SK-N-SH (cell line): ENCODE measurements around the gene PDE9A. TPM values are rescaled to one million over a fixed set of nuclear protein-coding genes. Genes with fewer than 3 reads are reported as not detected.

Experiments used
- CTCF ChIA-PET: fragments of 300-600, 350-600 bp; formaldehyde crosslinking; extraction: SDS; loops from one replicate; lab custom pipeline; 2021; lab: Yijun Ruan, JAX
- POLR2A ChIA-PET: fragments of 350-600 bp; sonication (Branson Sonifier 250); formaldehyde crosslinking; extraction: SDS; loops from one replicate; lab custom pipeline; 2020; ENCODE audit warnings: antibody characterized with exemption, inconsistent platforms; lab: Yijun Ruan, JAX
- DNase-seq: peaks from one replicate; pipeline ENCODE4 v3.0.0; 2012
- H2AFZ ChIP-seq: fragments of 200-600 bp; sonication (generic); 2 replicates; pipeline ENCODE4 v1.8.1; 2016; ENCODE audit warnings: antibody characterized with exemption, mild to moderate bottlenecking, low read depth
- H3F3A ChIP-seq: fragments of 200-600 bp; sonication (generic); replicated peaks from 2 replicates; pipeline ENCODE3; 2016; ENCODE audit warnings: antibody characterized with exemption, mild to moderate bottlenecking; ENCODE audit not compliant: insufficient read depth
- H3K27ac ChIP-seq, 2 experiments: fragments of 200-500 bp in 1 of 2; fragments of 200-600 bp in 1 of 2; sonication (Bioruptor generic) in 1 of 2; sonication (generic), shearing (Covaris generic) in 1 of 2; 2 replicates each; pipeline versions ENCODE4 v1.5.1 to v1.6.1; 2014 to 2016; ENCODE audit warnings: low read depth in 2 of 2, inconsistent platforms in 1 of 2, low read length in 1 of 2, mild to moderate bottlenecking in 1 of 2, mixed read lengths in 1 of 2
- H3K27me3 ChIP-seq: fragments of 200-600 bp; sonication (generic), shearing (Covaris generic); 2 replicates; pipeline ENCODE4 v1.6.1; 2016; ENCODE audit warnings: mixed run types; ENCODE audit not compliant: insufficient read depth
- H3K36me3 ChIP-seq, 2 experiments: fragments of 200-500 bp in 1 of 2; fragments of 200-600 bp in 1 of 2; sonication (Bioruptor generic) in 1 of 2; sonication (generic) in 1 of 2; replicated peaks in 1 of 2; 2 replicates each; pipeline versions ENCODE3 to v1.5.1; 2014 to 2016; ENCODE audit warnings: low read length in 1 of 2, mild to moderate bottlenecking in 1 of 2; ENCODE audit not compliant: insufficient read depth in 2 of 2, control insufficient read depth in 1 of 2
- H3K4me1 ChIP-seq, 2 experiments: fragments of 200-500 bp in 1 of 2; fragments of 200-600 bp in 1 of 2; sonication (Bioruptor generic) in 1 of 2; sonication (generic), shearing (Covaris generic) in 1 of 2; 2 replicates each; pipeline versions ENCODE4 v1.5.1 to v1.6.1; 2014 to 2016; ENCODE audit warnings: low read depth in 1 of 2, low read length in 1 of 2, mixed run types in 1 of 2; ENCODE audit not compliant: insufficient read depth in 2 of 2, control insufficient read depth in 1 of 2
- H3K4me2 ChIP-seq: fragments of 200-600 bp; sonication (generic), shearing (Covaris generic); 2 replicates; pipeline ENCODE4 v1.6.1; 2017; ENCODE audit warnings: mixed run types
- H3K4me3 ChIP-seq, 2 experiments: fragments of 200-500 bp in 1 of 2; fragments of 200-600 bp in 1 of 2; sonication (Bioruptor generic) in 1 of 2; sonication (generic), shearing (Covaris generic) in 1 of 2; 2 replicates each; pipeline versions ENCODE4 v1.5.1 to v1.8.1; 2014 to 2016; ENCODE audit warnings: low read depth in 2 of 2, inconsistent platforms in 1 of 2, low read length in 1 of 2, mild to moderate bottlenecking in 1 of 2, mixed read lengths in 1 of 2, moderate library complexity in 1 of 2
- H3K79me2 ChIP-seq: fragments of 200-600 bp; sonication (generic); 2 replicates; pipeline ENCODE4 v1.8.1; 2017; ENCODE audit warnings: mild to moderate bottlenecking; ENCODE audit not compliant: insufficient read depth
- H3K9ac ChIP-seq: fragments of 200-600 bp; sonication (generic); 2 replicates; pipeline ENCODE4 v1.6.1; 2017; ENCODE audit warnings: mixed run types
- H3K9me2 ChIP-seq: fragments of 200-600 bp; sonication (generic); 2 replicates; pipeline ENCODE4 v1.6.1; 2017; ENCODE audit warnings: mixed run types
- H3K9me3 ChIP-seq: fragments of 200-600 bp; sonication (generic); 2 replicates; pipeline ENCODE4 v1.6.1; 2017; ENCODE audit warnings: mixed run types, mild to moderate bottlenecking, moderate library complexity
- H4K20me1 ChIP-seq: fragments of 200-600 bp; sonication (generic); 2 replicates; pipeline ENCODE4 v1.6.1; 2017; ENCODE audit warnings: mild to moderate bottlenecking, mixed run types; ENCODE audit not compliant: insufficient read depth
- CHD2 ChIP-seq: fragments of 150-350 bp; IDR thresholded peaks from 2 replicates; pipeline ENCODE4 v1.6.1; 2018; ENCODE audit warnings: low read length; ENCODE audit not compliant: partially characterized antibody
- ELF1 ChIP-seq: IDR thresholded peaks from 2 replicates; pipeline ENCODE4 v1.4.0; 2012
- EZH2phosphoT487 ChIP-seq: fragments of 200-600 bp; sonication (generic); IDR thresholded peaks from 2 replicates; pipeline ENCODE4 v1.6.1; 2017; ENCODE audit warnings: low read depth, mixed run types, mild to moderate bottlenecking, antibody characterized with exemption, moderate library complexity, borderline replicate concordance
- FOXM1 ChIP-seq: IDR thresholded peaks from 2 replicates; pipeline ENCODE4 v1.4.0; 2012; ENCODE audit warnings: low read depth, mild to moderate bottlenecking
- GABPA ChIP-seq: IDR thresholded peaks from 2 replicates; pipeline ENCODE4 v1.4.0; 2012; ENCODE audit warnings: low read depth, mild to moderate bottlenecking
- MXI1 ChIP-seq: IDR thresholded peaks from 2 replicates; pipeline ENCODE4 v1.6.1; 2012; ENCODE audit warnings: mild to moderate bottlenecking, low read depth, low read length, improper control_type of control experiment
- NFIC ChIP-seq: IDR thresholded peaks from 2 replicates; pipeline ENCODE4 v1.4.0; 2012; ENCODE audit warnings: borderline replicate concordance
- PBX3 ChIP-seq: IDR thresholded peaks from 2 replicates; pipeline ENCODE4; 2012
- RAD21 ChIP-seq: IDR thresholded peaks from 2 replicates; pipeline ENCODE4 v1.6.1; 2012; ENCODE audit warnings: mild to moderate bottlenecking, low read length
- RCOR1 ChIP-seq: fragments of 150-350 bp; IDR thresholded peaks from 2 replicates; pipeline ENCODE4 v1.6.1; 2017; ENCODE audit warnings: antibody characterized with exemption, low read length
- RFX5 ChIP-seq: IDR thresholded peaks from 2 replicates; pipeline ENCODE4 v1.6.1; 2012; ENCODE audit warnings: mild to moderate bottlenecking, improper control_type of control experiment, low read length
- USF2 ChIP-seq: fragments of 150-350 bp; IDR thresholded peaks from 2 replicates; pipeline ENCODE4 v1.6.1; 2017; ENCODE audit warnings: antibody characterized with exemption, low read length, low read depth, borderline replicate concordance
- YY1 ChIP-seq: IDR thresholded peaks from 2 replicates; pipeline ENCODE4 v1.4.0; 2012; ENCODE audit warnings: low read depth, mild to moderate bottlenecking
- ZBTB33 ChIP-seq: IDR thresholded peaks from 2 replicates; pipeline ENCODE4 v1.4.0; 2012; ENCODE audit warnings: low read depth, borderline replicate concordance
- WGBS: methylation state at CpG from one replicate; pipeline ENCODE4 v1.1.6; 2017; ENCODE audit warnings: low lambda C conversion rate; 5-methylcytosine and 5-hydroxymethylcytosine counted together
- polyA plus RNA-seq, 3 experiments: library from polyadenylated mRNA; depleted of rRNA; stranded (reverse); fragments of >200 nt; gene quantifications; 2 replicates each; pipeline ENCODE4 v1.2.3, GENCODE V29; 2012
- TF ChIP-seq, protein P1 (sequence below): IDR thresholded peaks from 2 replicates; pipeline ENCODE4 v1.4.0; 2012; ENCODE audit warnings: low read depth, borderline replicate concordance
- TF ChIP-seq, protein P2 (sequence below): fragments of 150-350 bp; IDR thresholded peaks from 2 replicates; pipeline ENCODE4 v1.6.1; 2016; ENCODE audit warnings: mild to moderate bottlenecking, low read depth, low read length
- TF ChIP-seq, protein P3 (sequence below): IDR thresholded peaks from 2 replicates; pipeline ENCODE4 v1.6.1; 2012; ENCODE audit warnings: mild to moderate bottlenecking, low read depth, low read length, moderate library complexity
- TF ChIP-seq, protein P4 (sequence below): IDR thresholded peaks from 2 replicates; pipeline ENCODE4 v1.4.0; 2012; ENCODE audit warnings: low read depth

The PDE9A gene
- polyA plus RNA-seq, 1 of the 3 experiments (the other 2 are of a cell fraction): 0.28 TPM

GRCh38 chr21:42613756-42614155 is 39.7 kb upstream of the PDE9A start:
- Histone ChIP-seq H3K9me2 (no peaks in the 10 kb centered on the region), H2AFZ (no peak overlapping the region), H3K27ac (no peak overlapping the region), H3K36me3 (no peaks in the 10 kb centered on the region), H3K27me3 (no peaks in the 10 kb centered on the region), H4K20me1 (no peaks in the 10 kb centered on the region), H3K4me1 (peaks cover 0 to 6% of the 10 kb centered on the region in 2 experiments; a peak in 1 of 4 replicates), H3K9ac (no peak overlapping the region), H3K4me2 (no peak overlapping the region), H3K4me3 (no peak overlapping the region), H3K79me2 (no peaks in the 10 kb centered on the region), H3F3A (no peaks in the 10 kb centered on the region), H3K9me3 (no peaks in the 10 kb centered on the region)
- WGBS: 65% methylated on average over 5 of the region's 5 CpGs
- DNase-seq: no peak
- ChIA-PET POLR2A (no interaction called here), CTCF (interaction anchor here (1.0 to 1.4 kb wide), 2 partner anchors 20 to 81 kb away, joined by 3 to 4 read pairs; no protein-coding TSS in a partner anchor)
- TF ChIP-seq, protein P1, sequence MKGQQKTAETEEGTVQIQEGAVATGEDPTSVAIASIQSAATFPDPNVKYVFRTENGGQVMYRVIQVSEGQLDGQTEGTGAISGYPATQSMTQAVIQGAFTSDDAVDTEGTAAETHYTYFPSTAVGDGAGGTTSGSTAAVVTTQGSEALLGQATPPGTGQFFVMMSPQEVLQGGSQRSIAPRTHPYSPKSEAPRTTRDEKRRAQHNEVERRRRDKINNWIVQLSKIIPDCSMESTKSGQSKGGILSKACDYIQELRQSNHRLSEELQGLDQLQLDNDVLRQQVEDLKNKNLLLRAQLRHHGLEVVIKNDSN: no peak
- TF ChIP-seq PBX3 (no peak), MXI1 (no peak), ELF1 (no peak), USF2 (no peak), RFX5 (no peak), CHD2 (no peak), ZBTB33 (no peak), EZH2phosphoT487 (no peak), GABPA (no peak), YY1 (no peak), RCOR1 (no peak), RAD21 (no peak), NFIC (no peak), FOXM1 (no peak)
- TF ChIP-seq, protein P2, sequence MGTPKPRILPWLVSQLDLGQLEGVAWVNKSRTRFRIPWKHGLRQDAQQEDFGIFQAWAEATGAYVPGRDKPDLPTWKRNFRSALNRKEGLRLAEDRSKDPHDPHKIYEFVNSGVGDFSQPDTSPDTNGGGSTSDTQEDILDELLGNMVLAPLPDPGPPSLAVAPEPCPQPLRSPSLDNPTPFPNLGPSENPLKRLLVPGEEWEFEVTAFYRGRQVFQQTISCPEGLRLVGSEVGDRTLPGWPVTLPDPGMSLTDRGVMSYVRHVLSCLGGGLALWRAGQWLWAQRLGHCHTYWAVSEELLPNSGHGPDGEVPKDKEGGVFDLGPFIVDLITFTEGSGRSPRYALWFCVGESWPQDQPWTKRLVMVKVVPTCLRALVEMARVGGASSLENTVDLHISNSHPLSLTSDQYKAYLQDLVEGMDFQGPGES: no peak
- TF ChIP-seq, protein P3, sequence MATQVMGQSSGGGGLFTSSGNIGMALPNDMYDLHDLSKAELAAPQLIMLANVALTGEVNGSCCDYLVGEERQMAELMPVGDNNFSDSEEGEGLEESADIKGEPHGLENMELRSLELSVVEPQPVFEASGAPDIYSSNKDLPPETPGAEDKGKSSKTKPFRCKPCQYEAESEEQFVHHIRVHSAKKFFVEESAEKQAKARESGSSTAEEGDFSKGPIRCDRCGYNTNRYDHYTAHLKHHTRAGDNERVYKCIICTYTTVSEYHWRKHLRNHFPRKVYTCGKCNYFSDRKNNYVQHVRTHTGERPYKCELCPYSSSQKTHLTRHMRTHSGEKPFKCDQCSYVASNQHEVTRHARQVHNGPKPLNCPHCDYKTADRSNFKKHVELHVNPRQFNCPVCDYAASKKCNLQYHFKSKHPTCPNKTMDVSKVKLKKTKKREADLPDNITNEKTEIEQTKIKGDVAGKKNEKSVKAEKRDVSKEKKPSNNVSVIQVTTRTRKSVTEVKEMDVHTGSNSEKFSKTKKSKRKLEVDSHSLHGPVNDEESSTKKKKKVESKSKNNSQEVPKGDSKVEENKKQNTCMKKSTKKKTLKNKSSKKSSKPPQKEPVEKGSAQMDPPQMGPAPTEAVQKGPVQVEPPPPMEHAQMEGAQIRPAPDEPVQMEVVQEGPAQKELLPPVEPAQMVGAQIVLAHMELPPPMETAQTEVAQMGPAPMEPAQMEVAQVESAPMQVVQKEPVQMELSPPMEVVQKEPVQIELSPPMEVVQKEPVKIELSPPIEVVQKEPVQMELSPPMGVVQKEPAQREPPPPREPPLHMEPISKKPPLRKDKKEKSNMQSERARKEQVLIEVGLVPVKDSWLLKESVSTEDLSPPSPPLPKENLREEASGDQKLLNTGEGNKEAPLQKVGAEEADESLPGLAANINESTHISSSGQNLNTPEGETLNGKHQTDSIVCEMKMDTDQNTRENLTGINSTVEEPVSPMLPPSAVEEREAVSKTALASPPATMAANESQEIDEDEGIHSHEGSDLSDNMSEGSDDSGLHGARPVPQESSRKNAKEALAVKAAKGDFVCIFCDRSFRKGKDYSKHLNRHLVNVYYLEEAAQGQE: no peak
- TF ChIP-seq, protein P4, sequence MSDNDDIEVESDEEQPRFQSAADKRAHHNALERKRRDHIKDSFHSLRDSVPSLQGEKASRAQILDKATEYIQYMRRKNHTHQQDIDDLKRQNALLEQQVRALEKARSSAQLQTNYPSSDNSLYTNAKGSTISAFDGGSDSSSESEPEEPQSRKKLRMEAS: no peak
